GM19240 (cell line): ENCODE results near the gene C19orf25.
"Not testable (repeated sequence)": the region's sequence is repeated elsewhere in the genome, so short reads cannot be mapped to it uniquely, and the experiment has no call there.

Experiments
- DNase-seq: peaks from one replicate; pipeline ENCODE4 v3.0.0; 2011; ENCODE audit warnings: low spot score; ENCODE audit not compliant: insufficient read length

C19orf25 gene

DNA sequence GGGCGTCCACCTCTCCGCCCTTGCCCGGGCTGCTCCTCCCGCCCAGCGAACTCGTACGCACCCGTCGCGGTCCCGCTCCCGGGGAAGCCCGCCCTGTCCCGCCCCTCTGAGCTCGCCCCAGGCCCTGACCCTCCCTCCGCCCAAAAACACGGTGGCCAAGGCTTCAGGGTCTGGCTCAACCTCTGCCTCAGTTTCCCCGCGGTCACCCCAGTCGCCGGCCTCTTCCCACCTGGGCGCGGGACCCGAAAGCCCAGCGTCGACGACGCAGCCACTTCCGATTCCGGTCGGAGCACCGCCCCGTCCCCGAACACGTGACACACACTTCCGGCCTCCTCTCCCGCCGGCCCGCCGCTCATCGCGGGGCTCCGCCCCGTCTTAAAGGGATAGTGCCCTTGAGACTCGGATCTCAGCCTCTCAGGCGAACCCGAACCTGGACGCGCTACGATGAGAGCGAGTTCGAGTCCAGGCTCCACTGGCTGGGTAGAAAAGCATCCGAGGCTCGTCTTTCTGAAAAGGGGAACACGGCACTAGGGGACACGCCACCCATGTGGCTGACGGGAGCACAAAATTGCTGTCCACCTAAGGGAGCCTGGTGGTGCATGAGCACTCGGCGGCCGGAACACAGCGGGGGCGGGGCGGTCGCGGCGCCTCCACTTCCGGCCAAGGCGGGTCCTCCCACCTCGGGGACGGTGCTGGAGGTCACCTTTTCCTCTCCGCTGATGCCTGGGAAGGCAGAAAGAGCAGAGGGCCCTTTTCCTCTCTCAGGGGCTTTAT, at the start of gene C19orf25:
Gene C19orf25 (minus strand): TSS at position 282 of the 774 bp plus-strand sequence. CDS start 312 bp downstream, outside the sequence.
- DNase-seq, result peak; percentile 99

DNA sequence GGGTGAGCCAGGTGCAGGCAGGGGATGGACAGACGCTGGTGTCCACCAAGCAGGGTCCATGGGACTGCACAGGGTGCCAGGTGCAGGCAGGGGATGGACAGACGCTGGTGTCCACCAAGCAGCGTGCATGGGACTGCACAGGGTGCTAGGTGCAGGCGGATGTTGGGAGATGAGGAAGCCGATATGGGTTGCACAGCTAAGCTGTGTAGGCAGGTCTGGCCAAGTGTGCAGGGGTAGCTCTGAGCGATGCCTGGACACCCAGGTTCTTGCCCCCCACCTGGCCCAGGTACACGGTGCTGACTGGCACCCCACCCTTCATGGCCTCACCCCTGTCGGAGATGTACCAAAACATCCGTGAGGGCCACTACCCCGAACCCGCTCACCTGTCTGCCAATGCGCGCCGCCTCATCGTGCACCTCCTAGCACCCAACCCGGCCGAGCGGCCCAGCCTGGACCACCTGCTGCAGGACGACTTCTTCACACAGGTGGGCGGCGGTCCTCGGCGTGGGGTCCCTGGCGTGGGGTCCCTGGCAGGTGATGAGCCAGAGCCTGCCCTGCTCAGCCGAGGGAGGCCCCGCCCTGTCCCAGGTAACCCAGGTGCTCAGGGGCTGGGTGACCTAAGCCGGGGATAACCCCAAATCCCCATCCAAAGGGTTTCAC, 48.8 kb upstream of the C19orf25 start:
- DNase-seq, result no peak

DNA sequence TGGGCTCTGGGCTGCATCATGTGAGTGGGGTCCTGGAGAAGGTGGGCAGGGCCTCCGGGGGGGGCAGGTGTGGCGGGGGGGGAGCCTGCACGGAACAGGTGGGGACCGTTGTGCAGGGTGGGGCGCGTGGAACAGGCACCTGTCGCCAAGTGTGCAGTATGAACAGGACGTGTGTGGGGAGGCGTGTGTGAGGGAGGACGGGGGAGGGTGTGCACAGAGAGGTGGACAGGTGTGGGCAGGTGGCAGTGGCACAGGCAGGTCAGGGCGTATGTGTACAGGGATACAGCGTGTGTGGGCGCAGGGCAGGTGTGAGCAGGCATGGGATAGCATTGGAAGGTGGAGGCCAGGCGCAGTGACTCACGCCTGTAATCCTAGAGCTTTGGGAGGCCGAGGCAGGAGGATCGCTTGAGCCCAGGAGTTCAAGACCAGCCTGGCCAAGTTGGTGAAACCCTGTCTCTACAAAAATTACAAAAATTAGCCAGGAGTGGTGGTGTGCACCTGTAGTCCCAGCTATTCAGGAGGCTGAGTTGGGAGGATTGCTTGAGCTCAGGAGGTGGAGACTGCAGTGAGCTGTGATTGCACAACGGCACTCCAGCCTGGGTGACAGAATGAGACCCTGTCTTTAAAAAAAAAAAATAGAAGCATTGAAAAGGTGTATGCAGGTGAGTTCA, 48.1 kb upstream of the C19orf25 start:
- no peak for DNase-seq

DNA sequence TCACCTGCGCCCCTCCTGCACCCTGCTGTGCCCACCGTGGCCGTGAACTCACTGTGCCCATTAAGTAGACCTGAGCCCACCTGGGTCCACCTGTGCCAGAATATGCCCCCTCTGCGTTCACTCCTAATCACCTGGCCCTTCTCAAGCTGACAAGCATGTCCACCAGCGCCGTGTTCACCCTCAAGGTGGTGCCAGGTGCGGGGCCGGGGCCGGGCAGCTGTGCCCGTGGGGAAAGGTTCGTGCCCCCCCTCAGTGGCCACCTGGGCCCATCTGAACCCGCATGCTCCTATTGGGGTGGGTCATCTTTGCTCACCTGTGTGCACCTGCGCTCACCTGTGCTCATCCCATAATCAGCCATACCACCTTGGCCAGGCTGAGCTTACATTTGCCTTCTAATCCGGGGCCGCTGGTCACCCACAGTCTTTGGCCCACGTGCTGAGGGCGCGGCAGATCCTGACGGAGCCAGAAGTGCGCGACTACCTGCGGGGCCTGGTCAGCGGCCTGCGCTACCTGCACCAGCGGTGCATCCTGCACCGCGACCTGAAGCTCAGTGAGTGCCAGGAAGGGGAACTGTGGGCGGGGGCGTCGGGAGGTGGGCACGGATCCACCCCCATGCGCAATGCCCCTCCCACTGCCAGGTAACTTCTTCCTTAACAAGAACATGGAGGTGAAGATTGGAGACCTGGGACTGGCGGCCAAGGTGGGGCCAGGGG, 47.2 kb upstream of the C19orf25 start:
- no peak for DNase-seq

DNA sequence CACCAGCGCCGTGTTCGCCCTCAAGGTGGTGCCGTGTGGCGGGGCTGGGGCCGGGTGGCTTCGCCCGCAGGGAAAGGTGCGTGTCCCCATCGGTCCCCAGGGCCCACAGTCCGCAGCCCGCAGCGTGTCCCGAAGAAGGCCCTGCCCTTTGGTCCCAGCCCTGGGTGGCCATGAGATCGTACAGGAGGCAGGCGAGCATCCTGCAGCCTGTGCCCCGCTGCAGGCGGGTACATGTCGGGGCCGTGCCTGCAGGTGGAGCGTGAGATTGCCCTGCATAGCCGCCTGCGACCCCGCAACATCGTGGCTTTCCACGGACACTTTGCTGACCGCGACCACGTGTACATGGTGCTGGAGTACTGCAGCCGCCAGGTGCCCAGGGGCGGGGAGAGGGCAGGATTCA, 46.3 kb upstream of the C19orf25 start:
- DNase-seq, result no peak

DNA sequence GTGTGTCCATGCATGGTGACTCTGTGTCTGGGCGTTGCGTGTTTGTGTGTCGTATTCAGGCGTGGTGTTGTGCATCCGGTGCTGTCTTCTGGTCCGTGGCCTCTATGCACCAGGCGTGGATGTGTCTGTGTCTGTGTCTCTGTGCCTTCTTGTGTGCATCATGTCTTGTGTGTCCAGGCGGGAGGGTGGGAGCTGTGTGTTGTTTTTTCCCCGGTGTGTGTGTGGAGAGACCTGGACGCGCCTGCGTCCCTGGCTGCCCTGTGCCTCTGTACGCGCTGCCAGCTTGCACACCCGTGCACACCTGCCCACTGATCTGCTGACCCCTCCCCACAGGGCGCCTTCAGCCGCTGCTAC, 45.9 kb upstream of the C19orf25 start:
- no peak for DNase-seq

DNA sequence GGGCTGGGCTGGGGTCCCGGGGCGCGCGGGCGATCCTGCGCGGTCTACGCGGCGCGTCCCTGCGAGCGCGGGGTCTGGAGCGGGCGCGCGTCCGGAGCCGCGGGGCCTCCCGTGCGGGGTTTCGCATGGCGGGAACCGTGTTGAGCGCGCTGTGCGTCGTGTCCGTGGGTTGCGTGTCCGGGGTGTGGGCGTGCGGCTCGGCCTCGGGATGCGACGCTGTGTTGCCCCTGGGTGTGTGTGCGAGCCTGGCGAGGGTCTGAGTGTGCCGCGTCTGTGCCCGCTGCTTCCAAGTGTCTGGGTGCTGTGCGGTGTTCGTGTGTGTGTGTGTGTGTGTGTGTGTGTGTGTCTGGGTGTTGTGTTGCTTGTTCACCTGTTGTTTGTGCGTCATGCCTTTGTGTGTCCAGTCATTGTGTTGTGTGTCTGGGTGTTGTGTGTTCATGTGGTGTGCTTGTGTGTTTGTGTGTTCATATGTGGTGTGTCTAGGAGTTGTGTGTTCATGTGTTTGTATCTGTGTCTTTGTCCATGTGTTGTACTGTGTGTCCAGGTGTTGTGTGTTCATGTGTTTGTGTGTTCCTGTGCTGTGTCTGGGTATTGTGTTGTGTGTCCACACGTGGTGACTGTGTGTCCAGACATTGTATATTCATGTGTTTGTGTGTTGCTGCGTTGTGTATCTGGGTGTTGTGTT, 45.4 kb upstream of the C19orf25 start:
- no peak for DNase-seq

DNA sequence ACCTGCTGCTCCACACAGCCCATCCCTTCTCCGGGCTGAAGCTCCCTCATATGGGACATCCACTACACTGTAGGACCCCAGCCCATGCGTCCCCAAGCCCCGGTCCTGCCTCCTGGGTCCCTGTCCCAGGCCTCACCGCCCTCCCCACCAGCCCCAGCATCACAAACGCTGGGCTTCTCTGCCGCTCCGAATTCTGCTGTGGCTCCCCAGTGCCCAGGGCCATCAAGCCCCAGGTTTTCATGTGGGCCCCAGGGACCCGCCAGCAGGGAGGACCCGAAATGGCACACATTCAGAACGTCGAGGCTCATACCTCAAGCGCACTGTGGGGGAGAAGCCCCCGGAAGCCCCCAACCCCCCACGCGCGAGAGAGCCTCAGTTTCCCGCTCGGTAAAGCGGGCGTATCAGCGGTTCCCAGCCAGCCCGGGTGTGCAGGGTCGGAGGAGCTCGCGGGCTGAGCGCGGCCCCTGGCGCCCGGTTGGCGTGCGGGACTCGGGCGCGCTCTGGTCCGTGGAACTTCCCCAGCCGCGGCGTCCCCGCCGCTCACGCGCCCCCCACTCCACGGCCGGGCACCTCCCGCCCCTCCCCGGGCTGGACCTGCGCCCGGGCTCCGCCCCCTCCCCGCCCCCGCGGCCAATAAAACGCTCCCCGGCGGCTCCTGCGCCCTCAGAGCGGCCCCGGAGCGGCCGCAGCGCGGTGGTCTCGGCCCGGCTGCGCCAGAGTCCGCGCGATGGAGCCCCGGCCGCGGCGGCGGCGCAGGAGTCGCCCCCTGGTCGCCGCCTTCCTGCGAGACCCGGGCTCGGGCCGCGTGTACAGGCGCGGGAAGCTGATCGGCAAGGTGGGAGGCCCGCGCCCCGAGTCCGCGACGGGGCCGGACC, 44.6 kb upstream of the C19orf25 start, which contains the start of gene PLK5:
Gene PLK5 (plus strand): TSS at position 666 of the 875 bp plus-strand sequence. CDS start 2,920 bp downstream, outside the sequence.
- no peak for DNase-seq

DNA sequence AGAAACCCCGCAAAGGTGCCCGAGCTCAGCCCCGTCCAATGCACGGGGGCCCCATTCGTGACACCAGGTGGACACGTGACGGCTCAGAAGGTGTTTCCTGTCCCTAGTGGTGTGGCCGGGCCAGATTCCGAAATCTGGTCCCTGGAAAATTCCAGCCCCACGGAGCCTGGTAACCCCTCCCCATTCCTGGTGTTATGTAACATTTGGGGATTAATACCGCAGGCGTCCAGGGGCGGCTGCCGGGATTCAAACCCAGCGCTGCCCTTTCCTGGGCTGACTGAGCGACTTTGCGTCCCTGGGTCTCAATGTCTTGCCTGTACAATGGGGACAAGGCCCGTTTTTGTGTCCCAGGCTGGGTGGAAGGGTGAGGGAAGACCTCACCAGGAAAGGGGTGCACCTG, 43.8 kb upstream of the C19orf25 start:
- no peak for DNase-seq

DNA sequence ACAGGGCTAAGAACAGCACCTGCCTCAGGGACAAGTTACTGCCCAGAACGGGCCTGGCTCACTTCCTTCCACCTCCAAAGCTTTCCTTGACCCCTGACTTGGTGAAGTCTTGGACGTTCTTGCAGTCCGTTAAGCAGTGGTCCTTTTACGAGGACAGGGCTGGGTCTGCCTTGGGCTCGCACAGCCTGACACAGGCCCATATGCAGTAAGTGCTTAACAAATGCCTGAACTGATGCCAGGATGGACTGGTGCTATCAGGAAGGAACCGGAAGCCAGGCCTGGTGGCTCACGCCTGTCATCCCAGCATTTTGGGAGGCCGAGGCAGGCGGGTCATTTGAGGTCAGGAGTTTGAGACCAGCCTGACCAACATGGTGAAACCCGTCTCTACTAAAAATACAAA, 43.0 kb upstream of the C19orf25 start:
- no peak for DNase-seq

DNA sequence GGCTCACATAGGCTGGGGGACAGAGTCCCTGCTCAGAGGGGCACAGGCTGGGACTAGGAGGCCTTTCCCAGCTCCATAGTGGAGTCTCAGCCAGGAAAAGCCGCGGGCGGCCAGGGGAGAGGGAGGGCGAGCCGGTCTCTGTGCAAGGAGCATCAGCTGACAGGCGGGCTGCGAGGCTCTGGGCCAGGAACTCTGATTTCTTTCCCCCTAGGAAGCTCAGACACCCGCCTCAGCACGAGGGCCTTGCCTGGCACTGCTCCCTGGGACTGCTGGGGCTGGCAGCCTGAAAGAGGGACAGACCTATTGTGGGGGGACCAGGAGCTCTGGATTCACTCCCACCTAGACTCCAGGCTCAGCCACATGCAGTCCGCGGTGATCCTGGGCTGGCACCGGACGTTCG, 42.6 kb upstream of the C19orf25 start:
- no peak for DNase-seq

DNA sequence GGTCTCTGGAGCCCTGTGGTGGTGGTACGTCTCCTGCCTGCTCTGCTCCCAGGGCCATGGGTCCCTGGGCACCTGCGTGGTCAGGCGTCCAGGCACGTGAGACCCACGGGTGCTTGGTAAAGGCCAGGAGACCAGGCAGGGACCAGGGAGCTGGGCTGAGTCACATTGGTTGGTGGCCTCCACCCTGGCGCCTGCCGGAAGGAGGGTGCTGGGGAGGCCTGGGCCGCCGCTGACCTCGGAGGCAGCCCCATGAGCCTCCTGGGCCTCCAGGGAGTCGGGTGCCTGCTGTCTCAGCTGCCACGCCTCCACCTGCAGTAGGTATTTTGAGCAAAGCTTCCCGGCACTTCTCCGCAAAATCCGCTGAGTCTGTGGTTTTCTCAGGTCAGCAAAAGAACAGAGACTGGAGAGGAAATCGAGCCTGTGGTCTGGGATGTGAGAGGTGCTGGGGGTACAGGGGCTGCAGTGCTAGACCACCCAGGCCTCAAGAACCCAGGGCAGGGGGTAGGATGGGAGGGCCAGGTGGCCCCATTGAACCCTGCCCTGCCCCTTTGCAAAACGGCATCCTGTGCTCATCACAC, 41.3 kb upstream of the C19orf25 start:
- DNase-seq, result no peak

DNA sequence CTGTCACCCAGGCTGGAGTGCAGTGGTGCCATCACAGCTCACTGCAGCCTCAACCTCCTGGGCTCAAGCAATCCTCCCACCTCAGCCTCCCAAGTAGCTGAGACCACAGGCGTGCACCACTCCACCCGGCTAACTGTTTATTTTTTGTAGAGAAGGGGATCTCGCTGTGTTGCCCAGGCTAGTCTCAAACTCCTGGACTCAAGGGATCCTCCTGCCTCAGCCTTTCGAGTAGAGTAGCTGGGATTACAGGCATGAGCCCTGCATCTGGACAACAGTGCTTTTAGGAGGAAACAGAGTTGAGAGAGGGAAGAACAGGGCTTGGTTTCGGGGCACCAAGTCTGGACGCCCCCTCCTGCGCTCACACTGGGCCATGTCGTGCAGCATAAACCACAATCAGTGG, 40.8 kb upstream of the C19orf25 start:
- not testable (repeated sequence) for DNase-seq

DNA sequence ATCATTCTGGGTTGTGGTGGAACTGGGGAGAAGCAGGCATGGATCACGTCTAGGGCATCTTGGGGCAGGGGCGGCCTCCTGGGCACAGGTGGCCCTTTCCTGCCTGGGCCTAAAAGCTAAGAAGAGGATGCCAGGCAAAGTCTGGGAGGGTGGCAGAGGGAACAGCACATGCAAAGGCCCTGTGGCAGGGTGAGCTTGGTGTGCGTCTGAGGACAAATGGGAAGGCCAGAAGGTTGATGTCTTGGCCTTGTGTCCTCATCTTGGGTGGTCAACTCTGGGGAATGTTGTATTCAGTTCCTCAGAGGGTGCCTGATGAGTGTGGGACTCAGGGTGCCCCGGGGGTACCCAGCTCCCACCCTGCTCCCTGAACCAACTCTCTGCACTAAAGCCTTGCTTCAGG, 39.5 kb upstream of the C19orf25 start:
- DNase-seq, result no peak

DNA sequence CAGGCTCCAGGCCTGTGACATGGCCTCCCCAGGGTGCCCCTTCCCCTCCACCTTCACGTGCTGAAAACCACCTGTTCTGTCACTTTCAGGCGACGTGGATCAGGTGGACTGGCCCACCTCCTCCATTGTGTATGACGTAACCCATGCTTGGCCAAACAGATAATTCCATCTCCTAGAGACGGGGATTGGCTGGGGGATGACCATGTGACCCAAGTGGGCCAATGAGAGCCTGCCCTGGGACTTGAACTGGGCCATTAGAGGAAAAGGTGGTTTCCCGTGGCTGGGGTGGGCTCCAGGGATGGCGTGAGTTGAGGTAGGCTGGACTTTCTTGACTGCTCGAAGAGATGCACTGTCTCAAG, 37.4 kb upstream of the C19orf25 start:
- no peak for DNase-seq

DNA sequence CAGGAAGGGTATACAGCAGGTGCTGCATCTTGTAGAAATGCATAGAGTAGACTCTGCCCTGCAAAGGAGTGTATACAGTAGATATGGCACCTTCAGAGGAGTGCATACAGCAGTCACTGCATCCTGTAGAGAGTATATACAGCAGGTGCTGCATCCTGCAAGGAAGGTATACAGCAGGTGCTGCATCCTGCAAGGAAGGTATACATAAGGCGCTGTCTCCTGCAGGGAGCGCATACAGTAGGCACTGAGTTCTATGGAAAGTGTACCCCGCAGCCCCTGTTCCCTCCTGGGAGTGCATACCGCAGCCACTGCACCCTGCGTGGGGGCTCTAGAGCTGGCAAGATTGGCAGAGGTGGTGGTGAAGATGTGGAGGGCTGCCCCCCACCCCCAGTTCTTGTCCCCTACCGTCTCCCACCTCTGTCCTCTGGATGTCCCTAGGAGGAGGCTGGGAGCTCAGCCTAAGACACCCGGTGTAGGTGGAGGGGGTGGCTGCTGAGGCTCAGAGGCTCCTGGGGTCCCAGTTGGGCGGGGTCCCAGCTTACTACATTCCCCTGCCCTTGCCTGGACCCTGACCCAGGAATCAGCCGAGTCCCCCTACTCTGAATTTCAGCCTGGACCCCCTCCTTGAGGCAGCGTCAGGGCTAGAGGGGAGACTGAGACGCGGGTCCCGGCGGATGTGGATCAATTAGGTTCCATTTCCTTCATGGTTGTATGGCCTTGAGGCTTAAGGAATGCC, 36.1 kb upstream of the C19orf25 start:
- DNase-seq, result no peak

DNA sequence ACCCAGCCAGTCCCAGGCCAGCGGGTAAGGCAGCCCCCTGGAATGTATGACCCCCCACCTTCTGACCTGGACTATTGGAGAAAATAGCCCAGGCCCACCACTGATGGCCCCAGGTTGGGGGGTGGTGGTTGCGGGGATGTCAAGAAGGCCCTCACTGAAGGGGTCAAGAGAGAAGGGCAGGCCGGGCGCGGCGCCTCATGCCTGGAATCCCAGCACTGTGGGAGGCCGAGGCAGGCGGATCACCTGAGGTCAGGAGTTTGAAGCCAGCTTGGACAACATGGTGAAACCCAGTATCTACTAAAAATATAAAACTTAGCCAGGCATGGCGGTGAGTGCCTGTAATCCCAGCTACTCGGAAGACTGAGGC, 35.3 kb upstream of the C19orf25 start:
- DNase-seq, result no peak

DNA sequence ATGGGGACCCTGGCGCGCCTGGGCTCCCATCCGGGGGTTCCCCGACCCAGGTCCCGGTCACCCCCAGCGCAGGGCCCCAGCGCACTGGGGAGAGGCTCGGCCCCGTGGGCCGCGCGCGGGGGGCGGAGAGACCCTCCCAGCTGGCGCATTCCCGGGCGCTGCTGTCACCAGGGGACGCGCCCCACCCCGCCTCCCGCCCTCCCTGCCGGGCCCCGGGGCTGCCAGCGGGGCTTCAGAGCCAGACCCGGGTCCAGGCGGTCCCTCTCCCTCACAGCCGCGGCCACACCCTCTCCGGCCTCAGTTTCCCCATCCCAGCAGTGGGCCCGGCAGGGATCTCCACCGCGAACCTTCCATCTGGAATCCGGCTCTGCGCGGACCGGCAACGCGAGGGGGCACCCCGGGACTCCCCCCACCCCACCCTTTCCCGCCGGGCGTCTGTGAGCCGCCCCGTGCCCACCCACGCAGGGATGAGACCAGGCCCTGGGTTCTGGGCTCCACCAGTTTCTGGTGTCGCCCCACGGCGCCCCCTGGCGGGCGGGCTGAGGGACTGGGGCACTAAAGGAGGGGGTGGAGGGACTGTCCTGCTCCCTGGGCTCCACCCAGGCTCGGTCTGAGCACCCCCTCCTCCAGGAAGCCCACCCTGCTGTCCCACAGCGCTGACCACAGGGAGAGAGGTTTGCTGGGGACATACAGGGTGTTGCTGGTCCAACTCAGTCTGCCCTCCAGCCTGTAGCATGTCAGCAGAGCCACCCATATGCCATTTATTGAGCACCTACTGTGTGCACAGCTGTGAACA, 34.7 kb upstream of the C19orf25 start:
- DNase-seq, result peak; percentile 41
